ENCODE results near the gene EPHA1.

DNA sequence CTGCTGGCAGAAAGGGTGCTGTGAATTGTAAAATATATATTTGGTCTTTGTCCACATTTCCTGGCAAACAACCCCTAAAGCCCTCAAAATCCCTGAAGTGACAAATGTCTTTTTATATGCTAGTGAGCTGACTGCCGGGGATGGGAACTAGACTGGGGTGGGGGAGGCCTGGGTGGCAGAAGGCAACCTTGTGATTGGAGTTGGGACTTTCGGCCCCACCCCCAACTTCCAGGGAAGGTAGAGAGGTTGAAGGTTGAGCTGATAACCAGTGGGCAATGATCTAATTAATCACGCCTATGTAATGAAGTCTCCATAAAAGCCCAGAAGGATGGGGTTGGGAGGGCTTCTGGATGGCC lies 2.7 kb downstream of the EPHA1 start:
- TF ChIP-seq, protein P1, sequence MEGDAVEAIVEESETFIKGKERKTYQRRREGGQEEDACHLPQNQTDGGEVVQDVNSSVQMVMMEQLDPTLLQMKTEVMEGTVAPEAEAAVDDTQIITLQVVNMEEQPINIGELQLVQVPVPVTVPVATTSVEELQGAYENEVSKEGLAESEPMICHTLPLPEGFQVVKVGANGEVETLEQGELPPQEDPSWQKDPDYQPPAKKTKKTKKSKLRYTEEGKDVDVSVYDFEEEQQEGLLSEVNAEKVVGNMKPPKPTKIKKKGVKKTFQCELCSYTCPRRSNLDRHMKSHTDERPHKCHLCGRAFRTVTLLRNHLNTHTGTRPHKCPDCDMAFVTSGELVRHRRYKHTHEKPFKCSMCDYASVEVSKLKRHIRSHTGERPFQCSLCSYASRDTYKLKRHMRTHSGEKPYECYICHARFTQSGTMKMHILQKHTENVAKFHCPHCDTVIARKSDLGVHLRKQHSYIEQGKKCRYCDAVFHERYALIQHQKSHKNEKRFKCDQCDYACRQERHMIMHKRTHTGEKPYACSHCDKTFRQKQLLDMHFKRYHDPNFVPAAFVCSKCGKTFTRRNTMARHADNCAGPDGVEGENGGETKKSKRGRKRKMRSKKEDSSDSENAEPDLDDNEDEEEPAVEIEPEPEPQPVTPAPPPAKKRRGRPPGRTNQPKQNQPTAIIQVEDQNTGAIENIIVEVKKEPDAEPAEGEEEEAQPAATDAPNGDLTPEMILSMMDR (conservative IDR thresholded peaks at IDR 0.05; ENCODE audit: low read length) = no peak
- TF ChIP-seq EZH2phosphoT487 (IDR thresholded peaks at IDR 0.05; ENCODE audit: borderline replicate concordance) = no peak
